BJ (cell line): ENCODE data around the gene ANO6. TPM values are rescaled to one million over a fixed set of nuclear protein-coding genes. Genes with fewer than 3 reads are reported as not detected.

ENCODE experiments used
- CTCF ChIA-PET: fragments of 350-600 bp; formaldehyde crosslinking; extraction: SDS; loops from one replicate; lab custom pipeline; 2021; ENCODE audit warnings: antibody characterized with exemption, inconsistent platforms; lab: Yijun Ruan, JAX
- POLR2A ChIA-PET: fragments of 300-600 bp; sonication (Branson Sonifier 250); formaldehyde crosslinking; extraction: SDS; loops from one replicate; lab custom pipeline; 2021; ENCODE audit warnings: antibody characterized with exemption; lab: Charles Lee
- DNase-seq: peaks from one replicate; pipeline ENCODE4 v3.0.0-alpha.2; 2011; ENCODE audit warnings: low read depth
- H3K27me3 ChIP-seq: 2 replicates; pipeline ENCODE4 v1.6.0; 2011; ENCODE audit warnings: low read length; ENCODE audit not compliant: control insufficient read depth, insufficient read depth
- H3K36me3 ChIP-seq: 2 replicates; pipeline ENCODE4 v1.5.1; 2011; ENCODE audit warnings: low read length; ENCODE audit not compliant: control insufficient read depth, insufficient read depth
- H3K4me3 ChIP-seq: 2 replicates; pipeline ENCODE4 v1.5.1; 2011; ENCODE audit warnings: low read depth, mild to moderate bottlenecking, control low read depth, low read length
- CTCF ChIP-seq: IDR thresholded peaks from 2 replicates; pipeline ENCODE4 v1.5.1; 2011; ENCODE audit warnings: low read depth, mild to moderate bottlenecking, control low read depth, inconsistent platforms, low read length, moderate library complexity; ENCODE audit not compliant: insufficient read depth
- polyA plus RNA-seq: library from polyadenylated mRNA; depleted of rRNA; stranded (reverse); fragments of >200 nt; gene quantifications from 2 replicates; pipeline ENCODE4 v1.2.3, GENCODE V29; 2011

Gene ANO6
- polyA plus RNA-seq, 1 experiment: 45.8 TPM

- Histone ChIP-seq H3K4me3 (no peak overlapping the region), H3K27me3 (no peaks in the 10 kb centered on the region), H3K36me3 (no peaks in the 10 kb centered on the region)
- CTCF ChIA-PET: interaction anchor here (0.6 to 1.4 kb wide), 2 partner anchors 16 to 39 kb away, joined by 3 read pairs; no protein-coding TSS in a partner anchor
- TF ChIP-seq CTCF: no peak
- POLR2A ChIA-PET: no interaction called here
- no peak for DNase-seq
These were observed 47.7 kb downstream of the ANO6 start for GRCh38 chr12:45263587-45263986.

GRCh38 chr12:45268672-45269411 lies 52.9 kb downstream of the ANO6 start:
- ChIA-PET POLR2A (no interaction called here), CTCF (interaction anchor here (0.7 to 3.0 kb wide), 10 partner anchors 13 to 736 kb away, joined by 3 to 14 read pairs (median 3); no protein-coding TSS in a partner anchor)
- TF ChIP-seq CTCF: peak; percentile 52
- DNase-seq: peak; percentile 64
- Histone ChIP-seq H3K36me3 (no peaks in the 10 kb centered on the region), H3K4me3 (no peak overlapping the region), H3K27me3 (no peaks in the 10 kb centered on the region)

- ChIA-PET POLR2A (no interaction called here), CTCF (interaction anchor here (0.7 to 3.0 kb wide), 9 partner anchors 12 to 275 kb away, joined by 3 to 14 read pairs (median 3); no protein-coding TSS in a partner anchor)
- Histone ChIP-seq H3K36me3 (no peaks in the 10 kb centered on the region), H3K4me3 (no peak overlapping the region), H3K27me3 (no peaks in the 10 kb centered on the region)
- no peak for DNase-seq
- no peak for TF ChIP-seq CTCF
These were observed 53.5 kb downstream of the ANO6 start for GRCh38 chr12:45269412-45269751.

GRCh38 chr12:45270951-45271350 lies 55.1 kb downstream of the ANO6 start:
- H3K4me3 ChIP-seq: no peak overlapping the region
- POLR2A ChIA-PET: no interaction called here
- no peaks in the 10 kb centered on the region for H3K27me3 ChIP-seq
- no peaks in the 10 kb centered on the region for H3K36me3 ChIP-seq
- no peak for TF ChIP-seq CTCF
- CTCF ChIA-PET: interaction anchor here (0.5 kb wide), 1 partner anchor 57 kb away, joined by 3 read pairs; no protein-coding TSS in a partner anchor
- DNase-seq: no peak

- CTCF ChIA-PET: interaction anchor here (1.0 kb wide), 1 partner anchor 103 kb away, joined by 3 read pairs; no protein-coding TSS in a partner anchor
- no peaks in the 10 kb centered on the region for H3K36me3 ChIP-seq
- peak; percentile 94 for DNase-seq
- H3K4me3 ChIP-seq: no peak overlapping the region
- POLR2A ChIA-PET: no interaction called here
- TF ChIP-seq CTCF: no peak
- H3K27me3 ChIP-seq: no peaks in the 10 kb centered on the region
These were observed 57.9 kb downstream of the ANO6 start for GRCh38 chr12:45273717-45274271.
